ENCODE results near the gene TTLL9. TPM values are rescaled to one million over a fixed set of nuclear protein-coding genes. Genes with fewer than 3 reads are reported as not detected.

TTLL9 gene
- total RNA-seq, 1 experiment from 2014 or later = 2.1 TPM

GRCh38 chr20:31843881-31844280 is 26.6 kb upstream of the TTLL9 start:
- no peaks in the 10 kb centered on the region for H3K27me3 ChIP-seq (ENCODE audit: control insufficient read depth, insufficient read depth, low read length)
- H3K4me3 ChIP-seq (ENCODE audit: low read depth in 2 of 2, low read length in 2 of 2) = peak overlapping the region in 1 of 2 experiments; percentile 0; a peak in 2 of 4 replicates
- peaks cover 60% of the 10 kb centered on the region for H3K4me1 ChIP-seq (ENCODE audit: control insufficient read depth, insufficient read depth, low read length)
- no peak for DNase-seq (ENCODE audit: low read depth, low spot score)
- H3K27ac ChIP-seq (ENCODE audit: low read length) = peak overlapping the region; percentile 84
- intact Hi-C loops (cut with micrococcal nuclease; ENCODE audit: unreplicated experiment) = no loop called here
- POLR2A ChIA-PET = no interaction called here
- CTCF ChIA-PET = interaction anchor here (0.6 kb wide), 1 partner anchor 402 kb away, joined by 4 read pairs; no protein-coding TSS in a partner anchor
- no peaks in the 10 kb centered on the region for H3K36me3 ChIP-seq (ENCODE audit: control insufficient read depth, insufficient read depth, low read length)
- ATAC-seq = no peak
- BruUV-seq (replicated peaks) = no TSS peak
- in situ Hi-C loops (cut with HindIII; ENCODE audit: low pct_unique_long_range_greater_than_20kb, low sequenced_read_pairs) = no loop called here
- TF ChIP-seq POLR2AphosphoS5 (IDR thresholded peaks at IDR 0.05; ENCODE audit: low read depth, low read length) (no peak), TCF7L2 (IDR thresholded peaks at IDR 0.05; ENCODE audit: low read depth, low read length) (no peak), REST (IDR thresholded peaks at IDR 0.05; ENCODE audit: insufficient read depth in 1 of 2, low read depth in 2 of 2, low read length in 1 of 2) (no peak), SIN3A (IDR thresholded peaks at IDR 0.05; ENCODE audit: borderline replicate concordance, insufficient read depth, low read depth, low read length) (no peak), CTCF (IDR thresholded peaks at IDR 0.05) (no peak)
- H3K9me3 ChIP-seq (ENCODE audit: control insufficient read depth, insufficient read depth, low read depth, low read length) = no peaks in the 10 kb centered on the region

GRCh38 chr20:31844737-31845299 is 25.6 kb upstream of the TTLL9 start:
- DNase-seq (ENCODE audit: low read depth, low spot score) (no peak), ATAC-seq (no peak)
- in situ Hi-C loops (cut with HindIII; ENCODE audit: low pct_unique_long_range_greater_than_20kb, low sequenced_read_pairs) = no loop called here
- ChIA-PET POLR2A (no interaction called here), CTCF (interaction anchor here (1.1 to 2.5 kb wide), 2 partner anchors 11 to 107 kb away, joined by 3 to 9 read pairs; partner anchors contain the start of gene PDRG1)
- no TSS peak for BruUV-seq (replicated peaks)
- Histone ChIP-seq H3K27me3 (ENCODE audit: control insufficient read depth, insufficient read depth, low read length) (no peaks in the 10 kb centered on the region), H3K27ac (ENCODE audit: low read length) (peak overlapping the region; percentile 17; the same call in 1 of the 2 replicates), H3K9me3 (ENCODE audit: control insufficient read depth, insufficient read depth, low read depth, low read length) (no peaks in the 10 kb centered on the region), H3K4me3 (ENCODE audit: low read depth in 2 of 2, low read length in 2 of 2) (peak overlapping the region; percentile 3 to 10; a peak in 3 of 4 replicates), H3K4me1 (ENCODE audit: control insufficient read depth, insufficient read depth, low read length) (peaks cover 55% of the 10 kb centered on the region), H3K36me3 (ENCODE audit: control insufficient read depth, insufficient read depth, low read length) (no peaks in the 10 kb centered on the region)
- intact Hi-C loops (cut with micrococcal nuclease; ENCODE audit: unreplicated experiment) = no loop called here
- TF ChIP-seq POLR2AphosphoS5 (IDR thresholded peaks at IDR 0.05; ENCODE audit: low read depth, low read length) = no peak
- no peak for TF ChIP-seq CTCF (IDR thresholded peaks at IDR 0.05)
- TF ChIP-seq SIN3A (IDR thresholded peaks at IDR 0.05; ENCODE audit: borderline replicate concordance, insufficient read depth, low read depth, low read length) = no peak
- TF ChIP-seq REST (IDR thresholded peaks at IDR 0.05; ENCODE audit: insufficient read depth in 1 of 2, low read depth in 2 of 2, low read length in 1 of 2) = no peak
- no peak for TF ChIP-seq TCF7L2 (IDR thresholded peaks at IDR 0.05; ENCODE audit: low read depth, low read length)

Data from Panc1 (cell line).